Common myeloid progenitor, CD34-positive (primary cell): Measurements from ENCODE around the gene C14orf119.

Experiments
- CTCF ChIA-PET: fragments of 350-600 bp; sonication (Branson Sonifier 250); formaldehyde crosslinking; loops from one replicate; lab custom pipeline; 2021; ENCODE audit warnings: antibody characterized with exemption; lab: Charles Lee
- POLR2A ChIA-PET: fragments of 350-600 bp; sonication (Branson Sonifier 250); formaldehyde crosslinking; loops from one replicate; lab custom pipeline; 2021; ENCODE audit warnings: antibody characterized with exemption; lab: Charles Lee
- DNase-seq, 3 donors: peaks; one replicate each; pipeline versions ENCODE4 v3.0.0 to v3.0.0-alpha.2; 2013
- H3K27ac ChIP-seq, 2 experiments: 1 replicate in 1 of 2; 2 replicates in 1 of 2; pipeline ENCODE4 v1.7.0; 2013; ENCODE audit warnings: inconsistent platforms in 2 of 2, low read length in 2 of 2, mild to moderate bottlenecking in 2 of 2, low read depth in 1 of 2, moderate library complexity in 1 of 2; ENCODE audit not compliant: severe bottlenecking in 2 of 2, insufficient read depth in 1 of 2, poor library complexity in 1 of 2
- H3K27me3 ChIP-seq, 5 experiments: replicated peaks in 2 of 5; 1 replicate in 3 of 5; 2 replicates in 2 of 5; pipeline versions ENCODE4 v1.6.1 to v1.7.0; 2013; ENCODE audit warnings: low read length in 4 of 5, mild to moderate bottlenecking in 2 of 5, moderate library complexity in 2 of 5, inconsistent platforms in 1 of 5; ENCODE audit not compliant: insufficient read depth in 5 of 5, control insufficient read depth in 4 of 5
- H3K36me3 ChIP-seq, 4 experiments: 1 replicate in 2 of 4; 2 replicates in 2 of 4; pipeline versions ENCODE4 v1.6.1 to v1.7.0; 2013; ENCODE audit warnings: low read length in 3 of 4, control low read depth in 1 of 4, mild to moderate bottlenecking in 1 of 4; ENCODE audit not compliant: control insufficient read depth in 4 of 4, insufficient read depth in 4 of 4
- H3K4me1 ChIP-seq, 4 experiments: 1 replicate in 3 of 4; 2 replicates in 1 of 4; pipeline versions ENCODE4 v1.6.1 to v1.7.1; 2013; ENCODE audit warnings: low read length in 3 of 4, mild to moderate bottlenecking in 3 of 4, control low read depth in 1 of 4, inconsistent platforms in 1 of 4, moderate library complexity in 1 of 4; ENCODE audit not compliant: control insufficient read depth in 4 of 4, insufficient read depth in 4 of 4; ENCODE audit errors: control extremely low read depth in 1 of 4
- H3K4me3 ChIP-seq, 7 experiments: 1 replicate in 4 of 7; 2 replicates in 3 of 7; pipeline versions ENCODE4 v1.5.1 to v1.7.0; 2013; ENCODE audit warnings: mild to moderate bottlenecking in 7 of 7, low read length in 6 of 7, moderate library complexity in 6 of 7, inconsistent platforms in 2 of 7, low read depth in 2 of 7, control low read depth in 1 of 7; ENCODE audit not compliant: insufficient read depth in 4 of 7, control insufficient read depth in 1 of 7; ENCODE audit errors: extremely low read depth in 1 of 7
- H3K9me3 ChIP-seq, 5 experiments: 1 replicate in 4 of 5; 2 replicates in 1 of 5; pipeline versions ENCODE4 v1.6.1 to v1.7.1; 2013; ENCODE audit warnings: low read length in 4 of 5, mild to moderate bottlenecking in 2 of 5, inconsistent platforms in 1 of 5, low read depth in 1 of 5, moderate library complexity in 1 of 5; ENCODE audit not compliant: control insufficient read depth in 4 of 5, insufficient read depth in 2 of 5; ENCODE audit errors: control extremely low read depth in 1 of 5
- WGBS: methylation state at CpG from one replicate; pipeline ENCODE4 v1.1.5; 2013; ENCODE audit not compliant: insufficient coverage; 5-methylcytosine and 5-hydroxymethylcytosine counted together

The C14orf119 gene

DNA sequence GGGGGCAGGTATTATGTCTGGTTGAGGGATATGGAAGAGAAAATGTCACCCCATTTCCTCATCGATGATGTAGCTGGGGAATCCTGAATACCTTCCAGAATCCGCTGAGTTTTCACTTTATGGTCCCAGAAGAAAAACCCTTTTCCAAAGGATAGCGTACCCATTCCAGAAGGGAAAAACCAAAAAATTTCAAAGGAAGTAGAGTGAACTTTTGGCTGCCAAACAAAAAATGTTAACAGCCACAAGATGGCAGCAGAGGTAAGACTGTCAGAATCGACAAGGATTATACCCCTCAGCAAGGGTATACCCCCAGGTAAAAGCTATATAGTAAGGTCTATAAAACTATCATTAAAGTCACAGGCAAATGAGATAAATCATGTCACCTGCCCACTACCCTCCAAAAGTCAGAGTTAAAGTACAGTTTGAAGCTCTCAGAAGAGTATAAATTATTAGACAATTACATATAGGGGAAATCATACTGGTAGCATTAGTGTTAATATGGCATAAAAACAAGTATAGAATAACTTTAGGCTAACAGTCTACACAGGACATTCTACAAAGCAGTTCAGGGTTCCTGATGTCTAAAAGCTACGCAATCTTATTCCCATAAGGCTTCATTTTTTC is 18.4 kb upstream of the C14orf119 start:
- CTCF ChIA-PET, result interaction anchor here (0.6 to 17.5 kb wide), 25 partner anchors 9 to 254 kb away, joined by 3 to 200 read pairs (median 8); partner anchors contain the start of genes ACIN1 and C14orf119
- H3K27me3 ChIP-seq, result no peaks in the 10 kb centered on the region
- no peak overlapping the region for H3K4me3 ChIP-seq
- no peak overlapping the region for H3K27ac ChIP-seq
- peak; percentile 35 to 65 (median 51) for DNase-seq
- no peaks in the 10 kb centered on the region for H3K9me3 ChIP-seq
- H3K36me3 ChIP-seq, result peaks cover 42 to 88% (median 71%) of the 10 kb centered on the region in 4 experiments
- H3K4me1 ChIP-seq, result peaks cover 0 to 6% (median 5%) of the 10 kb centered on the region in 4 experiments
- WGBS, result 97% methylated on average over 3 of the region's 5 CpGs
- POLR2A ChIA-PET, result interaction anchor here (1.2 to 2.1 kb wide), 2 partner anchors 18 to 105 kb away, joined by 3 to 16 read pairs; partner anchors contain the start of genes ACIN1 and C14orf119

DNA sequence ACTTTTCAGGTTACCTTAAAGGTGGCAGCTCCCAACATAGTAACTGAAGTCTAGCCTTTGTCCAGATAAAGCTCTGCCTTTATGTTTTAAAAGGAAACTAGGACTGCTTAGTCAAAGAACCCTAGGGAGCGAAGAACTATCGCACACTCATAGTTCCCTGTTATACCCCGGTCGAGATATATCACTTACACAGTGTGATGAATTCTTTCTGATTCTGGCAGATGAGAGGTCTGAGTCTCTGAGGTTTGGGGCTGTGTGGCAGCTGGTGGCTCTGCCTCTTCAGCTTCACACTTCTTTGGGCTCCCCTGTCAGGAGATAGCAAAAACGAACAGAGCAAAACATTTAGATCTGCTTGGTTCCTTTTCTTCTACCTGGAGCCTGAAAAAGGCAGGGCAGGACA is 17.3 kb upstream of the C14orf119 start:
- no peak for DNase-seq
- Histone ChIP-seq H3K4me1 (no peaks in the 10 kb centered on the region), H3K9me3 (no peaks in the 10 kb centered on the region), H3K27me3 (no peaks in the 10 kb centered on the region), H3K4me3 (no peak overlapping the region), H3K27ac (peak overlapping the region in 1 of 2 experiments; percentile 7), H3K36me3 (peaks cover 42 to 89% (median 67%) of the 10 kb centered on the region in 4 experiments)
- ChIA-PET CTCF (interaction anchor here (0.9 to 17.5 kb wide), 20 partner anchors 8 to 210 kb away, joined by 3 to 200 read pairs (median 10); partner anchors contain the start of genes ACIN1 and C14orf119), POLR2A (interaction anchor here (2.1 kb wide), 1 partner anchor 17 kb away, joined by 16 read pairs; the partner anchor contains the start of genes ACIN1 and C14orf119)
- 99% methylated on average over 5 of the region's 5 CpGs for WGBS

DNA sequence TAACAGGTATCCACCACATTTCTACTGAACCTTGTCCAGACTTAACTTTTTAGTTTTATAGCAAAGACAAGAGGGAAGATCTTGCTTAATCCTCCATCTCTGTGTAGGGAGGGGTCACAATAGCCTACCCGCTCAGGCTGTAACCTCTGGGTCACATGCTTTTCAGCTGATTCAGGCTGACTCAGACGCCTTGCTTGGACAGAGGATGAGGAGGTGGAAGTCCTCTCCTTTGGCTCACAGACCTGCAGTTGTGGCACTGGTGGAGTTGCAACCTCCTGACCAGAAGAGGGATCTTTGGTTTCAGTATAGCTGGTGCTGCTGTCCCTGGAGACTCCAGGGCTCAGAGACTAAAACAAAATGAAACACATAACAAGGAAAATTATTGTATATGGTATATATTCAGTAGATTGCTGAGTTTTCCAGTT is 16.6 kb upstream of the C14orf119 start:
- peak overlapping the region in 1 of 2 experiments; percentile 29 for H3K27ac ChIP-seq
- POLR2A ChIA-PET, result interaction anchor here (0.9 to 2.1 kb wide), 2 partner anchors 17 to 33 kb away, joined by 3 to 16 read pairs; partner anchors contain the start of genes ACIN1 and C14orf119
- 89% methylated on average over 2 of the region's 2 CpGs for WGBS

DNA sequence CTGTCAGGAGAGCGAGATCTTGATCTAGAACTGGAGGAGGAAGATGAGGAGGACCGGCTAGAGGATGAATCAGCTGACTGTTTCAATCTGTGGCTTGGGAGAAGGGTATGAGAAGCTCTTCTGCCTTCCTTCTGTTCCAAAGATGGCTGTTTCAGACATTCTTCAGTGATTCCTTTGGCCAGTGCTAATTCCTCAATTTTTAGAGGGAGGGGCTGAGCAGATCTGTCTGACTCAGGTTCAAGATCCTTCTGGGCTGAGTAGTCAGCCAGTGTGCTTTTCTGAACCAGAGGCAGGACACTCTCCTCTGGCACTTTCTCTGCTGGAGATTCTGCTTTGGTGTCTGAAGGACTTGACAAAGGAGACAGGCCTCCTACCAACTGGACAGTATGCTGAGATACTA is 15.6 kb upstream of the C14orf119 start:
- H3K4me1 ChIP-seq, result no peaks in the 10 kb centered on the region
- 100% methylated on average over 2 of the region's 2 CpGs for WGBS
- POLR2A ChIA-PET, result no interaction called here
- H3K27ac ChIP-seq, result peak overlapping the region; percentile 0 to 28
- peaks cover 46 to 87% (median 69%) of the 10 kb centered on the region in 4 experiments for H3K36me3 ChIP-seq
- no peak overlapping the region for H3K4me3 ChIP-seq
- no peaks in the 10 kb centered on the region for H3K9me3 ChIP-seq
- H3K27me3 ChIP-seq, result no peaks in the 10 kb centered on the region
- CTCF ChIA-PET, result interaction anchor here (1.0 to 17.5 kb wide), 6 partner anchors 5 to 108 kb away, joined by 3 to 200 read pairs (median 8); no protein-coding TSS in a partner anchor
- DNase-seq, result no peak

More for the DNA sequence above, 16.6 kb upstream of the C14orf119 start:
- no peak for DNase-seq
- Histone ChIP-seq H3K9me3 (no peaks in the 10 kb centered on the region), H3K4me1 (no peaks in the 10 kb centered on the region), H3K4me3 (no peak overlapping the region), H3K27me3 (no peaks in the 10 kb centered on the region), H3K36me3 (peaks cover 44 to 92% (median 70%) of the 10 kb centered on the region in 4 experiments)
- CTCF ChIA-PET, result interaction anchor here (1.5 to 17.5 kb wide), 7 partner anchors 7 to 82 kb away, joined by 4 to 200 read pairs (median 34); partner anchors contain the start of genes ACIN1 and C14orf119

DNA sequence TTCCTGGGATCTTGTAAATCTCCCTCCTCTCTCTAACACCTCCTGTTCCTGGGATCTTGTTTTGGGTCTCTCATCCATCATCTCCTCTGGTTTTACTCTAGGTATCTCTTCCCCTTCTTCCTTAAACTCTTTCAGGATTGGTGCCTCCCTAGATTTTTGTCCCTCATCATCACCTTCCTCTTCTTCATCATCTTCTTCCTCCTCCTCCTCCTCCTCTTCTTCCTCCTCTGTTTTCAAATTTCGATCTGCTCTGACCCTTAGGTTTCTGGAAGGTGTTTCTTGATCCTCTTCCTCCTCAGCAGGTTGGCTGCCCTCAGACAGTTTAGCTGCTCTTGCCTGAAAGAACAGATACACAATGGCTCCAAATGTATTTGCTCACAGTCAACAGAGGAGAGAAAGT is 14.8 kb upstream of the C14orf119 start:
- Histone ChIP-seq H3K27me3 (no peaks in the 10 kb centered on the region), H3K9me3 (no peaks in the 10 kb centered on the region), H3K27ac (no peak overlapping the region), H3K4me1 (no peaks in the 10 kb centered on the region), H3K4me3 (no peak overlapping the region), H3K36me3 (peaks cover 45 to 91% (median 68%) of the 10 kb centered on the region in 4 experiments)
- ChIA-PET CTCF (interaction anchor here (1.0 to 17.5 kb wide), 6 partner anchors 6 to 40 kb away, joined by 4 to 200 read pairs (median 10); partner anchors contain the start of genes ACIN1 and C14orf119), POLR2A (no interaction called here)
- no CpG with 5 or more reads among the region's 1 CpG for WGBS
- DNase-seq, result no peak

DNA sequence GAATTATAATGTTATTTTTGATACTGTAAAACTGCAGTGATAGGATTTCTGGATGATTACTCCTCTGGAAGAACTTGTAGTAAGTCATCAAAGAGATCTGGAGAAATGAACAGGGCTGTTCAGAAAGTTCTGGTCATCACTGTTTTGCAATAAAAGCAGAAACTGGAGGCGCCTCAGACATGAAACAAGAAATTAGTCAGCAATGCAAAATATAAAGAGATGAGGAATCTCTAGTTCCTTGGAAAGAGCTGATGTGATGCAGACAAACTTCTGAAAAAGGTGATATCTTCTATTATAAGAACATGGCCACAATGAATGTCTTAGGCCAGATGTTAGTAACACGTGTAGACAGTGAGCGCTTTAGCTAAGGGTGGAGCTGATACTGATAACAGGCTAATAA is 9.8 kb upstream of the C14orf119 start:
- peaks cover 40 to 90% (median 62%) of the 10 kb centered on the region in 4 experiments for H3K36me3 ChIP-seq
- DNase-seq, result no peak
- no peak overlapping the region for H3K4me3 ChIP-seq
- WGBS, result 95% methylated on average over 2 of the region's 3 CpGs
- CTCF ChIA-PET, result interaction anchor here (1.2 to 17.5 kb wide), 6 partner anchors 9 to 87 kb away, joined by 3 to 200 read pairs (median 8); partner anchors contain the start of genes ACIN1 and C14orf119
- H3K4me1 ChIP-seq, result no peaks in the 10 kb centered on the region
- no peak overlapping the region for H3K27ac ChIP-seq
- H3K27me3 ChIP-seq, result no peaks in the 10 kb centered on the region
- H3K9me3 ChIP-seq, result no peaks in the 10 kb centered on the region
- POLR2A ChIA-PET, result interaction anchor here (1.2 kb wide), 1 partner anchor 9 kb away, joined by 5 read pairs; the partner anchor contains the start of genes ACIN1 and C14orf119
